Panc1 (cell line): ENCODE data around the gene CCND2.

ENCODE experiments used
- CTCF ChIP-seq: fragments of 450-650 bp; IDR thresholded peaks from 2 replicates; pipeline ENCODE4 v1.5.1; 2017; ENCODE audit warnings: mild to moderate bottlenecking
- POLR2AphosphoS5 ChIP-seq: IDR thresholded peaks from 2 replicates; pipeline ENCODE4 v1.6.1; 2012; ENCODE audit warnings: mild to moderate bottlenecking, low read depth, low read length, moderate library complexity
- REST ChIP-seq, 2 experiments: IDR thresholded peaks; 2 replicates each; pipeline ENCODE4 v1.6.1; 2011 to 2012; ENCODE audit warnings: low read depth in 2 of 2, control low read depth in 1 of 2, low read length in 1 of 2, mild to moderate bottlenecking in 1 of 2, moderate library complexity in 1 of 2; ENCODE audit not compliant: insufficient read depth in 1 of 2
- SIN3A ChIP-seq: IDR thresholded peaks from 2 replicates; pipeline ENCODE4 v1.6.1; 2012; ENCODE audit warnings: low read depth, mild to moderate bottlenecking, low read length, moderate library complexity, borderline replicate concordance; ENCODE audit not compliant: insufficient read depth

- TF ChIP-seq CTCF (no peak), SIN3A (no peak), POLR2AphosphoS5 (no peak), REST (IDR thresholded peaks at IDR 0.05; ENCODE audit: insufficient read depth in 1 of 2, low read depth in 2 of 2, low read length in 1 of 2) (no peak)
These were observed 16.1 kb upstream of the CCND2 start for GRCh38 chr12:4257442-4257841.
